ENCODE measurements around the gene DEPP1. TPM values are rescaled to one million over a fixed set of nuclear protein-coding genes. Genes with fewer than 3 reads are reported as not detected.

Gene DEPP1
- total and polyA plus RNA-seq, 5 donors from 2014 or later, result 0.44 TPM; not detected in 4

DNA sequence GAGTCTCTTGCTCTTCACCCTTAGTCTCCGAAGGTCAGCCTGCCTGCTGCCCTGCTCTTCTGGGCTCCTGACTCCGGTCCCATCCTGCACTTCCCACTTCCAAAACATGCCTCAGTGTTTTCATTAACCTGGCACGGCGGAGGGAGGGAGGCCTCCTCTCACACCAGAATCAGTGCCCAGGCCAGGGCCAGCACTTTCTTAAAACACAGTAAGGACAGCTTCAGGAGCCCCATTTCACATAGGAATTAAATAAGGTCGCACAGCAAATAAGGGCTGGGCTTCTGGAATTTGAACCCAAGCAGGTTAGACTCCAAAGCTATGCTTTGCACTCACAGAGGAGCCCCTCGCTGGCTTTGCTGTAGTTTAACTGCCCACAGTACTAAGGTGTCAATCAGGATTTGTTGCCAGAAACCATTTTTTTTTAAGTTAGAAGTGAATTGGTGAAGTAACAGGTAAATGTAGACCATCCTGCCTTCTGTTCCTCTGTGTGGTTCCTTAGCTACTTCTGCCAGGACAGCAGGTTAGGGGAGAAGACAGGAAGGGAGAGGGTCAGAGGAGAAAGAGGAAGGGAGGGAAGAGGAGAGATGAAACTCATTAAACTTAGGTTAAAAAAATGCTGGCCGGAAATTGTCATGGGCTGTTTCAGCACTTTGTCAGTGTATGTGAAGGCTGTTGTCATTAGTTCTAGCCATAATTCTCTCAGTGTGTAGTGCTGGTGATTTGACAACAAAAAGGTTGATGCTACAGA, 18.0 kb downstream of the DEPP1 start:
- Mint-ChIP-seq H3K27me3 (no peaks in the 10 kb centered on the region), H3K9me3 (no peaks in the 10 kb centered on the region), H3K27ac (peak overlapping the region in 1 of 3 donors; percentile 32), H3K4me3 (peak overlapping the region; percentile 83 to 90 (median 90)), H3K4me1 (peaks cover 6 to 41% (median 26%) of the 10 kb centered on the region in 4 donors), H3K36me3 (peaks cover 12% of the 10 kb centered on the region)
- H3K4me1 ChIP-seq (ENCODE audit: control insufficient read depth, insufficient read depth, low read length, poor library complexity, severe bottlenecking), result peaks cover 18% of the 10 kb centered on the region
- H3K27ac ChIP-seq (ENCODE audit: insufficient read depth, low read length, poor library complexity, severe bottlenecking), result no peak overlapping the region
- ATAC-seq (ENCODE audit: low read depth in 2 of 2), result no peak
- DNase-seq, result no peak
- H3K36me3 ChIP-seq (ENCODE audit: control insufficient read depth, insufficient read depth, low read length), result peaks cover 3% of the 10 kb centered on the region
- no peak overlapping the region for H3K4me3 ChIP-seq (ENCODE audit: low read depth, low read length)
- H3K27me3 ChIP-seq (ENCODE audit: control insufficient read depth, insufficient read depth, low read length), result no peaks in the 10 kb centered on the region
- H3K9me3 ChIP-seq (ENCODE audit: control insufficient read depth in 2 of 2, low read length in 2 of 2), result no peaks in the 10 kb centered on the region

GRCh38 chr10:44960088-44960460, 18.5 kb downstream of the DEPP1 start:
- peaks cover 6 to 41% (median 26%) of the 10 kb centered on the region in 4 donors for H3K4me1 Mint-ChIP-seq
- no peaks in the 10 kb centered on the region for H3K27me3 Mint-ChIP-seq
- Histone ChIP-seq H3K9me3 (ENCODE audit: control insufficient read depth in 2 of 2, low read length in 2 of 2) (no peaks in the 10 kb centered on the region), H3K27me3 (ENCODE audit: control insufficient read depth, insufficient read depth, low read length) (no peaks in the 10 kb centered on the region), H3K27ac (ENCODE audit: insufficient read depth, low read length, poor library complexity, severe bottlenecking) (no peak overlapping the region), H3K4me3 (ENCODE audit: low read depth, low read length) (peak overlapping the region; percentile 53), H3K4me1 (ENCODE audit: control insufficient read depth, insufficient read depth, low read length, poor library complexity, severe bottlenecking) (peaks cover 18% of the 10 kb centered on the region), H3K36me3 (ENCODE audit: control insufficient read depth, insufficient read depth, low read length) (peaks cover 3% of the 10 kb centered on the region)
- no peaks in the 10 kb centered on the region for H3K9me3 Mint-ChIP-seq
- H3K27ac Mint-ChIP-seq, result peak overlapping the region in 1 of 3 donors; percentile 32
- H3K36me3 Mint-ChIP-seq, result peaks cover 13% of the 10 kb centered on the region
- ATAC-seq (ENCODE audit: low read depth in 2 of 2) (no peak), DNase-seq (no peak)
- peak overlapping the region; percentile 65 to 90 (median 90) for H3K4me3 Mint-ChIP-seq

DNA sequence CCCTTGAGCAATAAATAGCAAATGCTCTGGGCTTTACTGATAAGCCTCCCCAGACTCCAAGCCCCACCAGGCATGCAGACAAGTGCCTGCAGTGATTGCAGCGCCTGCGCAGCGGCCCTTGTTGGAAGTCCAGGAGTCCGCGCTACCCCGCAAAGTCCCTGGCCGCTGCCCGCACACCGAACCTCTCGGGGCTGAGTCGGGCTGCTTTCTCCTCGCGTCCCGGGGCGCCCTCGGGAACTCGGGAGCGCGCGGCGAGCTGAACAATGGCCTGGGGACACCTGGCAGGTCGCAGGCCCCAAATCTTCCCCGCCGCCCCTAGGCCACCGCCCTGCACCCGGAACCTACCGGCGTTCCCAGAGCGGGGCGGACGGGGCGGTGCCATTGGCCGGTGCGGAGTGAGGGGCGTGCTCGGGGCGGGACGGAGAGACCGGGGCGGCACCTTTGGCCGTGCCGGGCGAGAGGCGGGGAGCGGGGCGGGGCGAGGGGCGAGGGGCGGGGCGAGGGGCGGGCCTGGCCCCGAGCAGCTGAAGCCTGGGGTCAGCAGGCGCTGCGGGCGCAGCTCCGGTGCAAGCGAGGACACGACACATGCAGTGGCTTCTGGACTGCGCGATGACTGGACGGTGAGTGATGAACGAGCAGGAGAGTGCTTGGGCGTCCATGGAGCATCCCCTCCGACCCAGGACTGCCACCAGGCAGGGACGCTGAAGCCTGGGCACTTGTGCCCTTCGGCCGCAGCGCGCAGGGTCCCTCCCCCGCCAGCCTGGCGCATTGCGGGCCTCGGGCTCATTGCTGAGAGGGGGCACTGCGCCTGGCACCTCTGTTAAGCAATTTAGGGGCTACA, 19.1 kb downstream of the DEPP1 start, which contains the start of gene RASSF4:
Gene RASSF4 (plus strand): TSS at position 556 of the 841 bp plus-strand sequence. CDS start 10,401 bp downstream, outside the sequence.
- H3K4me3 ChIP-seq (ENCODE audit: low read depth, low read length), result peak within 1 kb of the TSS; percentile 90
- peaks cover 17% of the 10 kb centered on the region for H3K36me3 Mint-ChIP-seq
- H3K4me1 Mint-ChIP-seq, result peaks cover 6 to 45% (median 28%) of the 10 kb centered on the region in 4 donors
- peak; percentile 100 for ATAC-seq (ENCODE audit: low read depth in 2 of 2)
- peak; percentile 87 to 91 (median 89) for DNase-seq
- H3K9me3 ChIP-seq (ENCODE audit: control insufficient read depth in 2 of 2, low read length in 2 of 2), result no peaks in the 10 kb centered on the region
- H3K27me3 ChIP-seq (ENCODE audit: control insufficient read depth, insufficient read depth, low read length), result no peaks in the 10 kb centered on the region
- H3K27ac ChIP-seq (ENCODE audit: insufficient read depth, low read length, poor library complexity, severe bottlenecking), result peak within 1 kb of the TSS; percentile 58
- H3K4me1 ChIP-seq (ENCODE audit: control insufficient read depth, insufficient read depth, low read length, poor library complexity, severe bottlenecking), result peaks cover 18% of the 10 kb centered on the region
- peaks cover 3% of the 10 kb centered on the region for H3K36me3 ChIP-seq (ENCODE audit: control insufficient read depth, insufficient read depth, low read length)
- no peaks in the 10 kb centered on the region for H3K27me3 Mint-ChIP-seq
- H3K9me3 Mint-ChIP-seq, result no peaks in the 10 kb centered on the region
- peak within 1 kb of the TSS; percentile 89 to 95 (median 90) for H3K4me3 Mint-ChIP-seq
- H3K27ac Mint-ChIP-seq, result peak within 1 kb of the TSS in 2 of 3 donors; percentile 72 to 85

GRCh38 chr10:44958898-44959246, 19.7 kb downstream of the DEPP1 start:
- peak overlapping the region; percentile 89 to 95 (median 90) for H3K4me3 Mint-ChIP-seq
- Histone ChIP-seq H3K36me3 (ENCODE audit: control insufficient read depth, insufficient read depth, low read length) (peaks cover 3% of the 10 kb centered on the region), H3K9me3 (ENCODE audit: control insufficient read depth in 2 of 2, low read length in 2 of 2) (no peaks in the 10 kb centered on the region), H3K4me3 (ENCODE audit: low read depth, low read length) (peak overlapping the region; percentile 90), H3K27me3 (ENCODE audit: control insufficient read depth, insufficient read depth, low read length) (no peaks in the 10 kb centered on the region), H3K27ac (ENCODE audit: insufficient read depth, low read length, poor library complexity, severe bottlenecking) (no peak overlapping the region), H3K4me1 (ENCODE audit: control insufficient read depth, insufficient read depth, low read length, poor library complexity, severe bottlenecking) (peaks cover 18% of the 10 kb centered on the region)
- peaks cover 6 to 45% (median 28%) of the 10 kb centered on the region in 4 donors for H3K4me1 Mint-ChIP-seq
- H3K27me3 Mint-ChIP-seq, result no peaks in the 10 kb centered on the region
- no peaks in the 10 kb centered on the region for H3K9me3 Mint-ChIP-seq
- ATAC-seq (ENCODE audit: low read depth in 2 of 2), result no peak
- no peak for DNase-seq
- peaks cover 17% of the 10 kb centered on the region for H3K36me3 Mint-ChIP-seq
- peak overlapping the region in 2 of 3 donors; percentile 72 to 85 for H3K27ac Mint-ChIP-seq

GRCh38 chr10:44958196-44958897, 20.3 kb downstream of the DEPP1 start:
- DNase-seq, result no peak
- Histone ChIP-seq H3K9me3 (ENCODE audit: control insufficient read depth in 2 of 2, low read length in 2 of 2) (no peaks in the 10 kb centered on the region), H3K27ac (ENCODE audit: insufficient read depth, low read length, poor library complexity, severe bottlenecking) (no peak overlapping the region), H3K27me3 (ENCODE audit: control insufficient read depth, insufficient read depth, low read length) (no peaks in the 10 kb centered on the region), H3K4me3 (ENCODE audit: low read depth, low read length) (peak overlapping the region; percentile 90), H3K4me1 (ENCODE audit: control insufficient read depth, insufficient read depth, low read length, poor library complexity, severe bottlenecking) (peaks cover 18% of the 10 kb centered on the region), H3K36me3 (ENCODE audit: control insufficient read depth, insufficient read depth, low read length) (peaks cover 3% of the 10 kb centered on the region)
- H3K27ac Mint-ChIP-seq, result peak overlapping the region; percentile 72 to 85 (median 84)
- H3K4me3 Mint-ChIP-seq, result peak overlapping the region; percentile 89 to 95 (median 90)
- ATAC-seq (ENCODE audit: low read depth in 2 of 2), result no peak
- H3K36me3 Mint-ChIP-seq, result peaks cover 17% of the 10 kb centered on the region
- no peaks in the 10 kb centered on the region for H3K9me3 Mint-ChIP-seq
- H3K27me3 Mint-ChIP-seq, result no peaks in the 10 kb centered on the region
- peaks cover 6 to 45% (median 29%) of the 10 kb centered on the region in 4 donors for H3K4me1 Mint-ChIP-seq

DNA sequence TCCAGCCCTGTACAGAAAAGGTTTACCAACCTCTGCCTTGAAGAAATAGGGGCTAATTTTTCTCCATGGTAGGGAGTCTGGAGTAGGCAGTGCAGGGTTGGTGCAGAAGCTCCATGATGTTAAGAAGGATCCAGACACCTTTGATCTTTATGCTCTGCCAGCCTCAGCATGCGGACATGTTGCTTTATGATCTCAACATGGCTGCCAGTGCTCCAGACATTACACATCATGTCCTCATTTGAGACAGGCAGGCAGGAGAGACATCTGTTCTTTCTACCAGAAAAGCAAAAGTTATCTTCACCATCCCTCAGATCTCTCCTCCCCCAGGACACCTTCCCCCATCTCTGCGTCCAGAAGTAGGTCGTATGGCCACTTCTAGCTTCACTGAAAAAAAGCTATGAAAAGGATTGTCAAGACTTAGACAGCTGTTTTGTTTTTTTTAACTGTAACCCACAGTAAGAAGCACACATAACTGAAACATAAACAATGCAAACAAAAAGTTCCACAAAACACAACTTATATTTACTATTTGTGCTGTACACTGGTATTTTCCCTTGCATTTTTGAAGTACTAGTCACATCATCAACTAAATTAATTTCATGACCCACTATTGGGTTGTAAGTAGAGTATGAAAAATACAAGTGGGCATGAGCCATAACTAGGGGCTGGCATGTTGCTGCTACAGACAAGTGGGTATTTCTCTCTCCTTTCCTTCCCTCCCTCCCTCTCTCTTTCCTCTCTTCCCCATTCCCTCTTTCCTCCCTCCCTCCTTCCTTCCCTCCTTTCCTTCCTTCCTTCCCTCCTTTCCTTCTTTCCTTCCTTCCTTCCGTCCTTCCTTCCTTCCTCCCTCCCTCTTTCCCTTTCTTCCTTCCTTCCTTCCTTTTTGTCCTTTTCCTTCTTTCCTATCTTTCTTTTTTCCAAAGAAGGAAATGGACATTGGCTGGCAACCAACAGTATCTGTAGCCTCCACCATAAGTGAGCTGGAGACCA, 21.6 kb downstream of the DEPP1 start:
- no peak for ATAC-seq (ENCODE audit: low read depth in 2 of 2)
- Mint-ChIP-seq H3K27ac (peak overlapping the region; percentile 33 to 82 (median 72)), H3K4me1 (peaks cover 6 to 45% (median 29%) of the 10 kb centered on the region in 4 donors), H3K27me3 (no peaks in the 10 kb centered on the region), H3K9me3 (no peaks in the 10 kb centered on the region), H3K4me3 (peak overlapping the region in 3 of 4 donors; percentile 38 to 95 (median 90)), H3K36me3 (peaks cover 17% of the 10 kb centered on the region)
- H3K27ac ChIP-seq (ENCODE audit: insufficient read depth, low read length, poor library complexity, severe bottlenecking), result no peak overlapping the region
- peaks cover 3% of the 10 kb centered on the region for H3K36me3 ChIP-seq (ENCODE audit: control insufficient read depth, insufficient read depth, low read length)
- H3K4me1 ChIP-seq (ENCODE audit: control insufficient read depth, insufficient read depth, low read length, poor library complexity, severe bottlenecking), result peaks cover 18% of the 10 kb centered on the region
- no peak overlapping the region for H3K4me3 ChIP-seq (ENCODE audit: low read depth, low read length)
- DNase-seq, result no peak
- no peaks in the 10 kb centered on the region for H3K27me3 ChIP-seq (ENCODE audit: control insufficient read depth, insufficient read depth, low read length)
- no peaks in the 10 kb centered on the region for H3K9me3 ChIP-seq (ENCODE audit: control insufficient read depth in 2 of 2, low read length in 2 of 2)
